Calu3 (cell line): ENCODE measurements around the gene LTB. TPM values are rescaled to one million over a fixed set of nuclear protein-coding genes. Genes with fewer than 3 reads are reported as not detected.
A peak's percentile ranks its signal among the peaks of the same experiment; 100 is the strongest.

Experiments
- BruUV-seq: library from RNA; stranded (reverse); fragments of 400-500 nt; replicated peaks from 2 replicates; lab custom pipeline; 2021; lab: Mats Ljungman, UMichigan
- CTCF ChIA-PET: fragments of 300-600 bp; sonication (Branson Sonifier 250); formaldehyde crosslinking; loops from one replicate; lab custom pipeline; 2022; ENCODE audit warnings: antibody characterized with exemption; lab: Charles Lee
- DNase-seq: peaks from one replicate; pipeline ENCODE4 v3.0.0; 2022
- H3K27ac Mint-ChIP-seq: one replicate; pipeline ENCODE4 v1.8.0; 2022; ENCODE audit warnings: mixed read lengths; ENCODE audit not compliant: unreplicated experiment
- H3K27me3 Mint-ChIP-seq: one replicate; pipeline ENCODE4 v1.8.0; 2022; ENCODE audit warnings: mixed read lengths; ENCODE audit not compliant: unreplicated experiment
- H3K36me3 Mint-ChIP-seq: one replicate; pipeline ENCODE4 v1.8.0; 2022; ENCODE audit warnings: mild to moderate bottlenecking, moderate library complexity, mixed read lengths; ENCODE audit not compliant: insufficient read depth, unreplicated experiment
- H3K4me1 Mint-ChIP-seq: one replicate; pipeline ENCODE4 v1.8.0; 2022; ENCODE audit warnings: mild to moderate bottlenecking, low read depth, mixed read lengths; ENCODE audit not compliant: unreplicated experiment
- H3K4me3 Mint-ChIP-seq: one replicate; pipeline ENCODE4 v1.8.0; 2022; ENCODE audit warnings: mild to moderate bottlenecking, low read depth, moderate library complexity, mixed read lengths; ENCODE audit not compliant: unreplicated experiment
- H3K9me3 Mint-ChIP-seq: one replicate; pipeline ENCODE4 v1.8.0; 2022; ENCODE audit warnings: low read depth, mixed read lengths; ENCODE audit not compliant: unreplicated experiment
- CTCF ChIP-seq: fragments of 200-600 bp; IDR thresholded peaks from one replicate; pipeline ENCODE4 v1.8.0; 2022; ENCODE audit warnings: antibody characterized with exemption; ENCODE audit not compliant: unreplicated experiment
- intact Hi-C: fragments of 100-400 bp; cut with micrococcal nuclease; formaldehyde crosslinking; loops from one replicate; pipeline ENCODE4 v1.10.0; 2022; ENCODE audit not compliant: unreplicated experiment
- total RNA-seq: library from RNA; stranded (reverse); gene quantifications from 2 replicates; pipeline ENCODE4 v1.2.3, GENCODE V29; 2022

Gene LTB
- total RNA-seq, 1 experiment from 2014 or later = 1.4 TPM

GRCh38 chr6:31545291-31545690 lies 36.9 kb downstream of the LTB start:
- Mint-ChIP-seq H3K4me3 (no peak overlapping the region), H3K9me3 (no peaks in the 10 kb centered on the region), H3K27me3 (no peaks in the 10 kb centered on the region), H3K36me3 (peaks cover 57% of the 10 kb centered on the region), H3K4me1 (peaks cover 21% of the 10 kb centered on the region), H3K27ac (no peak overlapping the region)
- DNase-seq = no peak
- CTCF ChIA-PET = interaction anchor here (1.1 to 3.4 kb wide), 2 partner anchors 53 to 57 kb away, joined by 9 to 54 read pairs; no protein-coding TSS in a partner anchor
- TF ChIP-seq CTCF = no peak
- no TSS peak for BruUV-seq
- intact Hi-C loops = loop anchor here (5.0 kb wide), 1 partner anchor 143 kb away; the partner anchor contains the start of gene MICA

GRCh38 chr6:31544676-31545075 lies 37.5 kb downstream of the LTB start:
- H3K9me3 Mint-ChIP-seq = no peaks in the 10 kb centered on the region
- peaks cover 27% of the 10 kb centered on the region for H3K4me1 Mint-ChIP-seq
- H3K4me3 Mint-ChIP-seq = no peak overlapping the region
- intact Hi-C loops = loop anchor here (5.0 kb wide), 1 partner anchor 142 kb away; the partner anchor contains the start of gene MICA
- no peak for DNase-seq
- no TSS peak for BruUV-seq
- H3K36me3 Mint-ChIP-seq = peaks cover 60% of the 10 kb centered on the region
- CTCF ChIA-PET = interaction anchor here (3.4 kb wide), 1 partner anchor 53 kb away, joined by 54 read pairs; no protein-coding TSS in a partner anchor
- no peak overlapping the region for H3K27ac Mint-ChIP-seq
- no peaks in the 10 kb centered on the region for H3K27me3 Mint-ChIP-seq
- TF ChIP-seq CTCF = no peak

- CTCF ChIA-PET = no interaction called here
- intact Hi-C loops = no loop called here
- no peak for DNase-seq
- H3K9me3 Mint-ChIP-seq = no peaks in the 10 kb centered on the region
- no peak overlapping the region for H3K27ac Mint-ChIP-seq
- no peak for TF ChIP-seq CTCF
- H3K4me3 Mint-ChIP-seq = no peak overlapping the region
- no TSS peak for BruUV-seq
- H3K27me3 Mint-ChIP-seq = no peaks in the 10 kb centered on the region
- peaks cover 38% of the 10 kb centered on the region for H3K4me1 Mint-ChIP-seq
- H3K36me3 Mint-ChIP-seq = peaks cover 63% of the 10 kb centered on the region
Observed at GRCh38 chr6:31543639-31544038, 38.6 kb downstream of the LTB start.

GRCh38 chr6:31541658-31542521 lies 40.3 kb downstream of the LTB start, which contains the start of gene DDX39B:
TSS of gene DDX39B (minus strand) at chr6:31542003. CDS start at chr6:31540532, 1,471 bp downstream.
- BruUV-seq = no TSS peak
- no peaks in the 10 kb centered on the region for H3K27me3 Mint-ChIP-seq
- peak; percentile 7 for TF ChIP-seq CTCF
- intact Hi-C loops = loop anchor here (1.0 kb wide), 1 partner anchor 49 kb away; no protein-coding TSS in a partner anchor
- H3K27ac Mint-ChIP-seq = peak within 1 kb of the TSS; percentile 88
- peaks cover 36% of the 10 kb centered on the region for H3K4me1 Mint-ChIP-seq
- H3K36me3 Mint-ChIP-seq = peaks cover 65% of the 10 kb centered on the region
- CTCF ChIA-PET = interaction anchor here (1.0 to 3.3 kb wide), 12 partner anchors 13 to 196 kb away, joined by 3 to 16 read pairs (median 7); partner anchors contain the start of genes C6orf47, MCCD1 and MICB
- peak; percentile 98 for DNase-seq
- no peaks in the 10 kb centered on the region for H3K9me3 Mint-ChIP-seq
- H3K4me3 Mint-ChIP-seq = peak within 1 kb of the TSS; percentile 70
